Spleen (tissue), 7 donors: Measurements from ENCODE around the gene LRFN2.

Source experiments
- POLR2A ChIP-seq, 3 donors: fragments of 450-650 bp; IDR thresholded peaks; one replicate each; pipeline ENCODE4 v1.5.1; 2017; ENCODE audit warnings: antibody characterized with exemption in 3 of 3, mild to moderate bottlenecking in 1 of 3
- POLR2AphosphoS5 ChIP-seq, 3 donors: sonication (generic); formaldehyde crosslinking; IDR thresholded peaks; one replicate each; pipeline ENCODE4 v1.5.1; 2017; ENCODE audit warnings: antibody characterized with exemption in 3 of 3
- TF ChIP-seq, protein P1 (sequence below), 11 experiments: fragments of 200-600 bp in 7 of 11; fragments of 450-650 bp in 4 of 11; sonication (generic) in 4 of 11; IDR thresholded peaks in 8 of 11; conservative IDR thresholded peaks in 3 of 11; 1 replicate in 7 of 11; 2 replicates in 4 of 11; pipeline versions ENCODE4 v1.4.0 to v1.8.0; 2016 to 2021; ENCODE audit warnings: antibody characterized with exemption in 11 of 11, inconsistent platforms in 4 of 11, mild to moderate bottlenecking in 1 of 11
- donor health status: DM: no; HTN: no; CAD: no; lungs with moderate emphysema.
- donor health status: DM: no; HTN: no; CAD: no.
- donor health status: DM: no; HTN: no; CAD: no.

DNA sequence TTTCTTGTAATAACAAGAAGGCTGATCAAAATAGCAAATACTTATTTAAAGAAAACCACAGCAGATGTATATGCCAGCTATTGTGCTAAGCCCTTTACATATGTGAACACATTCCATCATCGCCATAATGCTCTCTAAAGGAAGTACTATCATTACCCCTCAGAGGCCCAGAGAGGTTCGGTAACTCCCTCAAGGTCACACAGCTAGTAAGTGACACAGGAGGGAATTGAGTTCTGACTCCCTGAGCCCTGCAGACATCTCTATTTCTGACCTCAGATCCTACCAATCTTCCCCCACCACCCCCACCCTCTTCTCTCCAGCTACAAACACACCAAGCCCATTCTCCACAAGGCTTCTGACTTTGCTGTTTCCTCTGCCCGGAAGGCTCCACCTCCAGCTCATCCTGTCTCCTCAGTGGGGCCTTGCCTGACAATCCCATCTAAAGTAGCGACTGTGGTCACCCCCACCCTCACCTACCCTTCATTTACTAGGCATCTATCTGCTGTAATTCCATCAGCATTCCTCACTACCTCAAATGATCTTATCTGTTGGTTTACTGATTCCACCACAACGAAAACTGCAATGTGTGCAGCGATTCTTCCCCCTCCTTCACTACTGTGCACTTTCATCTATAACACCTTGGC lies 234.5 kb downstream of the LRFN2 start:
- TF ChIP-seq, protein P1, sequence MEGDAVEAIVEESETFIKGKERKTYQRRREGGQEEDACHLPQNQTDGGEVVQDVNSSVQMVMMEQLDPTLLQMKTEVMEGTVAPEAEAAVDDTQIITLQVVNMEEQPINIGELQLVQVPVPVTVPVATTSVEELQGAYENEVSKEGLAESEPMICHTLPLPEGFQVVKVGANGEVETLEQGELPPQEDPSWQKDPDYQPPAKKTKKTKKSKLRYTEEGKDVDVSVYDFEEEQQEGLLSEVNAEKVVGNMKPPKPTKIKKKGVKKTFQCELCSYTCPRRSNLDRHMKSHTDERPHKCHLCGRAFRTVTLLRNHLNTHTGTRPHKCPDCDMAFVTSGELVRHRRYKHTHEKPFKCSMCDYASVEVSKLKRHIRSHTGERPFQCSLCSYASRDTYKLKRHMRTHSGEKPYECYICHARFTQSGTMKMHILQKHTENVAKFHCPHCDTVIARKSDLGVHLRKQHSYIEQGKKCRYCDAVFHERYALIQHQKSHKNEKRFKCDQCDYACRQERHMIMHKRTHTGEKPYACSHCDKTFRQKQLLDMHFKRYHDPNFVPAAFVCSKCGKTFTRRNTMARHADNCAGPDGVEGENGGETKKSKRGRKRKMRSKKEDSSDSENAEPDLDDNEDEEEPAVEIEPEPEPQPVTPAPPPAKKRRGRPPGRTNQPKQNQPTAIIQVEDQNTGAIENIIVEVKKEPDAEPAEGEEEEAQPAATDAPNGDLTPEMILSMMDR (IDR thresholded peaks at IDR 0.05 in 8 of 11, conservative IDR thresholded peaks at IDR 0.05 in 3 of 11): no peak
- TF ChIP-seq POLR2A (IDR thresholded peaks at IDR 0.05) (no peak), POLR2AphosphoS5 (IDR thresholded peaks at IDR 0.05) (no peak)
